A673 (cell line): ENCODE results near the gene CIITA. TPM values are rescaled to one million over a fixed set of nuclear protein-coding genes. Genes with fewer than 3 reads are reported as not detected.
"Not testable (repeated sequence)": the region's sequence is repeated elsewhere in the genome, so short reads cannot be mapped to it uniquely, and the experiment has no call there.

Experiments used
- BruUV-seq: library from RNA; stranded (reverse); fragments of 400-500 nt; replicated peaks from 2 replicates; lab custom pipeline; 2021; lab: Mats Ljungman, UMichigan
- CTCF ChIA-PET: fragments of 300-600 bp; sonication (Branson Sonifier 250); formaldehyde crosslinking; loops from one replicate; lab custom pipeline; 2022; ENCODE audit warnings: antibody characterized with exemption; lab: Charles Lee
- POLR2A ChIA-PET: fragments of 300-600 bp; sonication (Branson Sonifier 250); formaldehyde crosslinking; loops from one replicate; lab custom pipeline; 2022; ENCODE audit warnings: antibody characterized with exemption; ENCODE audit not compliant: low non-redundant PET; lab: Charles Lee
- DNase-seq: peaks from one replicate; pipeline ENCODE4 v3.0.0-alpha.2; 2015; ENCODE audit warnings: low spot score
- H3K27ac ChIP-seq: fragments of 200-600 bp; sonication (generic); 2 replicates; pipeline ENCODE4 v1.5.1; 2016; ENCODE audit warnings: mixed run types, low read depth, mild to moderate bottlenecking, mixed read lengths, antibody characterized with exemption, low read length; ENCODE audit not compliant: poor library complexity, severe bottlenecking
- H3K27me3 ChIP-seq: fragments of 200-600 bp; sonication (generic); replicated peaks from 2 replicates; pipeline ENCODE4 v1.6.1; 2017; ENCODE audit warnings: mixed run types, low read depth, mild to moderate bottlenecking, mixed read lengths, antibody characterized with exemption, low read length; ENCODE audit not compliant: insufficient read depth, poor library complexity
- H3K36me3 ChIP-seq: fragments of 200-600 bp; sonication (generic); 2 replicates; pipeline ENCODE4 v1.6.1; 2016; ENCODE audit warnings: mixed run types, mild to moderate bottlenecking, mixed read lengths, antibody characterized with exemption, low read length; ENCODE audit not compliant: insufficient read depth, poor library complexity, severe bottlenecking
- H3K4me1 ChIP-seq: fragments of 200-600 bp; sonication (generic); 2 replicates; pipeline ENCODE4 v1.6.1; 2017; ENCODE audit warnings: mixed run types, mild to moderate bottlenecking, mixed read lengths, antibody characterized with exemption, low read length; ENCODE audit not compliant: insufficient read depth, poor library complexity, severe bottlenecking
- H3K4me3 ChIP-seq: fragments of 200-600 bp; sonication (generic); 2 replicates; pipeline ENCODE4 v1.5.1; 2016; ENCODE audit warnings: low read depth, mixed run types, mild to moderate bottlenecking, mixed read lengths, low read length; ENCODE audit not compliant: poor library complexity, severe bottlenecking
- H3K9me3 ChIP-seq: fragments of 200-600 bp; sonication (generic); 2 replicates; pipeline ENCODE4 v1.6.1; 2016; ENCODE audit warnings: mixed run types, low read depth, mild to moderate bottlenecking, mixed read lengths, antibody characterized with exemption, low read length; ENCODE audit not compliant: poor library complexity, severe bottlenecking
- EZH2 ChIP-seq: fragments of 200-600 bp; sonication (generic); IDR thresholded peaks from 2 replicates; pipeline ENCODE4 v1.6.1; 2017; ENCODE audit warnings: borderline replicate concordance, low read depth, mild to moderate bottlenecking, mixed read lengths, antibody characterized with exemption, low read length; ENCODE audit not compliant: poor library complexity, severe bottlenecking
- intact Hi-C: fragments of 100-400 bp; cut with micrococcal nuclease; formaldehyde crosslinking; loops from one replicate; pipeline ENCODE4 v1.10.0; 2022; ENCODE audit not compliant: unreplicated experiment
- total RNA-seq: library from RNA; stranded (reverse); gene quantifications from 2 replicates; pipeline ENCODE4 v1.2.3, GENCODE V29; 2021
- TF ChIP-seq, protein P1 (sequence below): fragments of 300-800, 200-600 bp; sonication (generic); conservative IDR thresholded peaks from 2 replicates; pipeline ENCODE4 v1.5.1; 2017; ENCODE audit warnings: low read depth, mild to moderate bottlenecking, antibody characterized with exemption, low read length, moderate library complexity, mixed read lengths

CIITA gene
- total RNA-seq, 1 experiment from 2014 or later, result not detected

DNA sequence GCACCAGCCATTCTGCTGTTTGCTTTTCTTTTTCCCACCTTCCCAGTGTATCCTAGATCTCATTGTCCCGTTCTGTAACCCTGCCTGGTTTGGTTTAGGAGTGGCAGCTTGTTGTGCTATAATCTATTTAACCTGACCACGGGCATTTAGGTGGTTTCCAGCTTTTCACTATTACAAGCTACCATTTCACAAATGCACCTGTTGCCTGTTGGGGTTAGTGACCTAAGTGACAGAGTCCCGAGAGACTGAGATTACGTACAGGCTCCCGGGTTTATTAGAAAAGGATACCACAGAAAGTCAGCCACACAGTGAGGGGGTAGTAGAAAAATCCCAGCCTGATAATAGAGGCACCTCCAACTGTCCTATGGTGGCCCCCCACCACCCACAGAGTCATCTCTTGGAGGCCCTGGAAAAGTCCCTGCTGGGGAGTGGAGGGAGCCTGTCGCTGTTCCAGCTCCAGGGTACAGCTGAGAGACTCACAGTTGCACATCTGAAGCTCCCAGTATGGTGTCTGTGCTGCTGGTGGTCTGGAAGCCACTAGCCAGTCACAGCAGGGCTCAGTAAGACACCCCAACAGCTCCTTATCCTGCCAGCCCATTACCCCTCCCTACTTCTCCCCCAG, 88.5 kb downstream of the CIITA start:
- ChIA-PET POLR2A (no interaction called here), CTCF (interaction anchor here (1.3 kb wide), 1 partner anchor 17 kb away, joined by 3 read pairs; no protein-coding TSS in a partner anchor)
- Histone ChIP-seq H3K36me3 (peaks cover 6% of the 10 kb centered on the region), H3K27me3 (no peaks in the 10 kb centered on the region), H3K9me3 (no peaks in the 10 kb centered on the region), H3K4me1 (no peaks in the 10 kb centered on the region), H3K27ac (no peak overlapping the region), H3K4me3 (no peak overlapping the region)
- intact Hi-C loops, result loop anchor here (5.0 to 10.0 kb wide), 2 partner anchors 442 to 849 kb away; no protein-coding TSS in a partner anchor
- no peak for TF ChIP-seq EZH2
- TF ChIP-seq, protein P1, sequence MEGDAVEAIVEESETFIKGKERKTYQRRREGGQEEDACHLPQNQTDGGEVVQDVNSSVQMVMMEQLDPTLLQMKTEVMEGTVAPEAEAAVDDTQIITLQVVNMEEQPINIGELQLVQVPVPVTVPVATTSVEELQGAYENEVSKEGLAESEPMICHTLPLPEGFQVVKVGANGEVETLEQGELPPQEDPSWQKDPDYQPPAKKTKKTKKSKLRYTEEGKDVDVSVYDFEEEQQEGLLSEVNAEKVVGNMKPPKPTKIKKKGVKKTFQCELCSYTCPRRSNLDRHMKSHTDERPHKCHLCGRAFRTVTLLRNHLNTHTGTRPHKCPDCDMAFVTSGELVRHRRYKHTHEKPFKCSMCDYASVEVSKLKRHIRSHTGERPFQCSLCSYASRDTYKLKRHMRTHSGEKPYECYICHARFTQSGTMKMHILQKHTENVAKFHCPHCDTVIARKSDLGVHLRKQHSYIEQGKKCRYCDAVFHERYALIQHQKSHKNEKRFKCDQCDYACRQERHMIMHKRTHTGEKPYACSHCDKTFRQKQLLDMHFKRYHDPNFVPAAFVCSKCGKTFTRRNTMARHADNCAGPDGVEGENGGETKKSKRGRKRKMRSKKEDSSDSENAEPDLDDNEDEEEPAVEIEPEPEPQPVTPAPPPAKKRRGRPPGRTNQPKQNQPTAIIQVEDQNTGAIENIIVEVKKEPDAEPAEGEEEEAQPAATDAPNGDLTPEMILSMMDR, result no peak
- no peak for DNase-seq
- BruUV-seq, result no TSS peak

DNA sequence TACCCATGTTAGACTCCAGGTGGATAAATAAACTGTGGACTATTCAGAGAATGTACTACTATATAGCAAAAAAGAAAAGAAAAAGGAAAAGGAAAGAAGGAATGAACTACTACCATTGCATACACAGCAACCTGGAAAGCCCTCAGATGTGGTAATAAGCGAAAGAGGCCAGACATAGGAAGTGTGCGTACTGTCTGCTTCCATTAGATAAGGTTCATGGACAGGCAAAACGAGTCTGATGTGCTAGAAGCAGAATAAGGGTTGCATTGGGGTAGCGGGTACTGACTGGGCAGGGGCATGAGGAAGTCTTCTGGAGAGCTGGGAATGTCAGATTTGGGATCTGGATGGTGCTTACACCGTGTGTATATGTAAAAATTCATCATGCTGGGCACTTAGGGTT, 89.1 kb downstream of the CIITA start:
- CTCF ChIA-PET, result no interaction called here
- no peak for DNase-seq
- no peak overlapping the region for H3K27ac ChIP-seq
- H3K4me1 ChIP-seq, result no peaks in the 10 kb centered on the region
- TF ChIP-seq, protein P1, result no peak
- no peak for TF ChIP-seq EZH2
- H3K27me3 ChIP-seq, result no peaks in the 10 kb centered on the region
- no peaks in the 10 kb centered on the region for H3K9me3 ChIP-seq
- H3K4me3 ChIP-seq, result no peak overlapping the region
- BruUV-seq, result no TSS peak
- H3K36me3 ChIP-seq, result peaks cover 9% of the 10 kb centered on the region
- POLR2A ChIA-PET, result no interaction called here
- intact Hi-C loops, result loop anchor here (5.0 to 10.0 kb wide), 2 partner anchors 441 to 849 kb away; no protein-coding TSS in a partner anchor

DNA sequence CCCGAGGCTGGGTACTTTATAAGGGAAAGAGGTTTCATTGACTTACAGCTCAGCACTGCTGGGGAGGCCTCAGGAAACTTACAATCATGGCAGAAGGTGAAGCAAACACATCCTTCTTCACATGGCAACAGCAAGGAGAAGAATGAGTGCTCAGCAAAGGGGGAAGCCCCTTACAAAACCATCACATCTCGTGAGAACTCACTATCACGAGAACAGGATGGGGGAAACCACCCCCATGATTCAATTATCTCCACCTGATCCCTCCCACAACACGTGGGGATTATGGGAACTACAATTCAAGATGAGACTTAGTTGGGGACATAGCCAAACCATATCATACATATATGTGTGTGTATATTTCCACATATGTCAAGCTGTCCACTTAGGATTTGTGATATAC, 89.6 kb downstream of the CIITA start:
- CTCF ChIA-PET, H3K4me3 ChIP-seq, H3K4me1 ChIP-seq, H3K9me3 ChIP-seq, H3K27me3 ChIP-seq, H3K27ac ChIP-seq, DNase-seq, POLR2A ChIA-PET, BruUV-seq: not testable (repeated sequence)
- intact Hi-C loops, result loop anchor here (5.0 to 10.0 kb wide), 2 partner anchors 441 to 848 kb away; no protein-coding TSS in a partner anchor
- H3K36me3 ChIP-seq, result peaks cover 11% of the 10 kb centered on the region

DNA sequence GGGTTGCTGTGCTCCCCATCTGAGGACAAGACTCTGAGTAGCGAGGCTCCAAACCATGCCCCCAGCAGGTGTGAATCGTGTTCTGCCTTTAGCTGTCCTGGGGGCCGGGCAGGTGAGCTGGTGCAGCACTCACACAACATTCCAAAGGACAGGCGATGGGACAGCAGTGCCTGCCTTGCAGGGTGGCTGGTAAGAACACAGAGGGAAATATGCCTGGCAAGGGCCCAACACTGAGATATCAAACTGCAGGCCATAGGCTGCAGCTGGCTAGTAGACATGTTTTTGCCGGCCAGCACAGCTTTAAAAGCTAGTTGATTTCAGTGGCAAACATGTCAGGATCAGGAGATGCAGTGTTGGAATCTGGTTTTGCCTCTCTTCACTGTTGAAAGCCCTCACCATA, 91.0 kb downstream of the CIITA start:
- Histone ChIP-seq H3K9me3 (no peaks in the 10 kb centered on the region), H3K4me3 (no peak overlapping the region), H3K4me1 (no peaks in the 10 kb centered on the region), H3K27me3 (no peaks in the 10 kb centered on the region), H3K36me3 (peaks cover 14% of the 10 kb centered on the region), H3K27ac (no peak overlapping the region)
- ChIA-PET CTCF (interaction anchor here (0.5 kb wide), 1 partner anchor 384 kb away, joined by 4 read pairs; no protein-coding TSS in a partner anchor), POLR2A (interaction anchor here (0.6 kb wide), 1 partner anchor 414 kb away, joined by 7 read pairs; no protein-coding TSS in a partner anchor)
- no TSS peak for BruUV-seq
- TF ChIP-seq, protein P1, result no peak
- no peak for TF ChIP-seq EZH2
- no peak for DNase-seq
- intact Hi-C loops, result loop anchor here (5.0 to 10.0 kb wide), 2 partner anchors 439 to 847 kb away; no protein-coding TSS in a partner anchor
